ENCODE data around the gene CENPVL3. TPM values are rescaled to one million over a fixed set of nuclear protein-coding genes. Genes with fewer than 3 reads are reported as not detected.

CENPVL3 gene
- total and polyA plus RNA-seq, 2 of the 8 experiments (the other 6 are each of a cell fraction or from before 2014, with no cell fraction given) = 5.0 to 15.6 TPM

GRCh38 chrX:51643377-51643776 lies 24.7 kb upstream of the CENPVL3 start:
- Histone ChIP-seq H4K8ac (ENCODE audit: extremely low read depth, insufficient read depth, low read length) (no peak overlapping the region), H3K4me1 (replicated peaks in 1 of 4; ENCODE audit: control insufficient read depth in 3 of 4, insufficient read depth in 4 of 4, low read length in 3 of 4) (no peaks in the 10 kb centered on the region), H3K9ac (replicated peaks in 1 of 4; ENCODE audit: extremely low read depth in 1 of 4, low read depth in 3 of 4, low read length in 3 of 4) (no peak overlapping the region), H3K23me2 (ENCODE audit: low read depth, low read length) (no peaks in the 10 kb centered on the region), H3K56ac (replicated peaks; ENCODE audit: insufficient read length, low read depth, low read length) (no peak overlapping the region), H2BK5ac (ENCODE audit: low read depth, low read length) (no peak overlapping the region), H4K5ac (ENCODE audit: insufficient read length, low read depth, low read length) (no peak overlapping the region), H3K4ac (replicated peaks; ENCODE audit: insufficient read length, low read depth, low read length) (no peak overlapping the region), H3K23ac (ENCODE audit: insufficient read length) (no peak overlapping the region), H3K79me1 (ENCODE audit: low read depth, low read length) (no peaks in the 10 kb centered on the region), H3K14ac (ENCODE audit: insufficient read length) (no peak overlapping the region), H3K27me3 (replicated peaks in 1 of 4; ENCODE audit: control insufficient read depth in 3 of 4, extremely low read depth in 1 of 4, insufficient read depth in 3 of 4, low read length in 3 of 4) (no peaks in the 10 kb centered on the region), H3K79me2 (ENCODE audit: control insufficient read depth in 1 of 2, insufficient read depth in 2 of 2, low read length in 2 of 2) (no peaks in the 10 kb centered on the region), H3K9me3 (ENCODE audit: insufficient read depth in 2 of 2, low read depth in 1 of 2, low read length in 1 of 2) (peaks cover 0 to 8% of the 10 kb centered on the region in 2 experiments; a peak in 1 of 4 replicates), H2AFZ (ENCODE audit: low read length) (no peak overlapping the region), H2AK5ac (ENCODE audit: low read depth, low read length) (no peak overlapping the region), H3K36me3 (ENCODE audit: control insufficient read depth in 2 of 4, insufficient read depth in 4 of 4, low read length in 3 of 4) (no peaks in the 10 kb centered on the region), H4K20me1 (replicated peaks in 1 of 2; ENCODE audit: control insufficient read depth in 1 of 2, insufficient read depth in 2 of 2, low read length in 2 of 2) (no peaks in the 10 kb centered on the region), H2BK12ac (ENCODE audit: low read depth, low read length) (no peak overlapping the region), H3K4me2 (ENCODE audit: insufficient read depth in 1 of 2, low read depth in 2 of 2, low read length in 2 of 2) (no peak overlapping the region), H3K18ac (ENCODE audit: extremely low read depth, low read length) (no peak overlapping the region), H3K27ac (ENCODE audit: low read depth, low read length) (no peak overlapping the region), H4K91ac (replicated peaks; ENCODE audit: insufficient read length, low read length) (no peak overlapping the region), H2BK15ac (ENCODE audit: low read length) (no peak overlapping the region), H2BK120ac (replicated peaks; ENCODE audit: low read depth, low read length) (no peak overlapping the region), H3K4me3 (ENCODE audit: extremely low read depth in 1 of 4, insufficient read depth in 2 of 4, low read depth in 3 of 4, low read length in 4 of 4) (no peak overlapping the region), H2BK20ac (ENCODE audit: low read length) (no peak overlapping the region)
- POLR2A ChIA-PET (ENCODE audit: partially characterized antibody) = no interaction called here
- no peak for DNase-seq (ENCODE audit: low read depth in 1 of 2, low spot score in 2 of 2)
- CTCF ChIA-PET (ENCODE audit: partially characterized antibody) = interaction anchor here (0.7 kb wide), 1 partner anchor 208 kb away, joined by 3 read pairs; no protein-coding TSS in a partner anchor
- FAIRE-seq = no peak
- 86% methylated on average over 2 of the region's 2 CpGs; no CpG with 5 or more reads in 1 of the 2 experiments for WGBS, 2 experiments (ENCODE audit: extremely low coverage in 1 of 2, insufficient coverage in 1 of 2, insufficient read length in 1 of 2, insufficient replicate concordance in 2 of 2, low coverage in 1 of 2, low lambda C conversion rate in 2 of 2, missing lambda C conversion rate in 1 of 2)
- no peak for TF ChIP-seq TCF12 (IDR thresholded peaks at IDR 0.05; ENCODE audit: low read depth, low read length)
- TF ChIP-seq TAF1 (IDR thresholded peaks at IDR 0.05; ENCODE audit: low read depth, low read length) = no peak
- TF ChIP-seq TBP (IDR thresholded peaks at IDR 0.05; ENCODE audit: low read depth, low read length) = no peak
- no peak for TF ChIP-seq JUND (IDR thresholded peaks at IDR 0.05; ENCODE audit: low read length)
- TF ChIP-seq RBBP5 (IDR thresholded peaks at IDR 0.05; ENCODE audit: borderline replicate concordance, low read depth, low read length) = no peak
- TF ChIP-seq CEBPB (IDR thresholded peaks at IDR 0.05; ENCODE audit: low read depth, low read length) = no peak
- TF ChIP-seq, protein P1, sequence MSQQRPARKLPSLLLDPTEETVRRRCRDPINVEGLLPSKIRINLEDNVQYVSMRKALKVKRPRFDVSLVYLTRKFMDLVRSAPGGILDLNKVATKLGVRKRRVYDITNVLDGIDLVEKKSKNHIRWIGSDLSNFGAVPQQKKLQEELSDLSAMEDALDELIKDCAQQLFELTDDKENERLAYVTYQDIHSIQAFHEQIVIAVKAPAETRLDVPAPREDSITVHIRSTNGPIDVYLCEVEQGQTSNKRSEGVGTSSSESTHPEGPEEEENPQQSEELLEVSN (IDR thresholded peaks at IDR 0.05) = no peak
- no peak for TF ChIP-seq FOSL1 (IDR thresholded peaks at IDR 0.05; ENCODE audit: insufficient read depth, low read depth, low read length)
- TF ChIP-seq CBX5 (IDR thresholded peaks at IDR 0.05; ENCODE audit: low read depth, low read length) = no peak

Data from H1 (cell line).